Neural progenitor cell (in vitro differentiated cells): ENCODE measurements around the gene RAMP1. TPM values are rescaled to one million over a fixed set of nuclear protein-coding genes. Genes with fewer than 3 reads are reported as not detected.
"Not testable (repeated sequence)": the region's sequence is repeated elsewhere in the genome, so short reads cannot be mapped to it uniquely, and the experiment has no call there.

Source experiments
- DNase-seq: peaks from one replicate; pipeline ENCODE4 v3.0.0-alpha.2; 2016; ENCODE audit warnings: low spot score
- H2AFZ ChIP-seq: fragments of 200-600 bp; sonication (generic); replicated peaks from 2 replicates; pipeline ENCODE4 v1.6.1; 2016; ENCODE audit warnings: antibody characterized with exemption
- H3F3A ChIP-seq: fragments of 200-600 bp; sonication (generic); 2 replicates; pipeline ENCODE4 v1.6.1; 2016; ENCODE audit warnings: antibody characterized with exemption, low read depth
- H3K27ac ChIP-seq: fragments of 200-600 bp; sonication (generic); 2 replicates; pipeline ENCODE4 v1.5.1; 2016; ENCODE audit warnings: mild to moderate bottlenecking
- H3K27me3 ChIP-seq: fragments of 200-600 bp; sonication (generic); 2 replicates; pipeline ENCODE4 v1.6.1; 2016; ENCODE audit warnings: mild to moderate bottlenecking, moderate library complexity
- H3K36me3 ChIP-seq: fragments of 200-600 bp; sonication (generic); 2 replicates; pipeline ENCODE4 v1.5.1; 2016
- H3K4me1 ChIP-seq: fragments of 200-600 bp; sonication (generic); 2 replicates; pipeline ENCODE4 v1.6.1; 2016; ENCODE audit warnings: mixed run types
- H3K4me2 ChIP-seq: fragments of 200-600 bp; sonication (generic); 2 replicates; pipeline ENCODE4 v1.6.1; 2016
- H3K4me3 ChIP-seq: fragments of 200-600 bp; sonication (generic); 2 replicates; pipeline ENCODE4 v1.5.1; 2016
- H3K79me2 ChIP-seq: fragments of 200-600 bp; sonication (generic); 2 replicates; pipeline ENCODE4 v1.6.1; 2016; ENCODE audit warnings: low read depth
- H3K9ac ChIP-seq: fragments of 200-600 bp; sonication (generic); 2 replicates; pipeline ENCODE4 v1.6.1; 2016
- H3K9me3 ChIP-seq: fragments of 200-600 bp; sonication (generic); 2 replicates; pipeline ENCODE4 v1.5.1; 2016; ENCODE audit warnings: low read depth
- H4K20me1 ChIP-seq: fragments of 200-600 bp; sonication (generic); 2 replicates; pipeline ENCODE4 v1.6.1; 2016; ENCODE audit warnings: low read depth
- H3K27ac Mint-ChIP-seq: 3 replicates; pipeline ENCODE4 v1.8.0; 2021; ENCODE audit warnings: mixed read lengths
- H3K27me3 Mint-ChIP-seq: 2 replicates; pipeline ENCODE4 v1.8.0; 2022; ENCODE audit warnings: low read depth, mild to moderate bottlenecking, inconsistent platforms, moderate library complexity, mixed read lengths; ENCODE audit not compliant: insufficient read depth
- H3K36me3 Mint-ChIP-seq: 3 replicates; pipeline ENCODE4 v1.8.0; 2021; ENCODE audit warnings: mixed read lengths
- H3K4me1 Mint-ChIP-seq: 3 replicates; pipeline ENCODE4 v1.8.0; 2021; ENCODE audit warnings: mixed read lengths
- H3K4me3 Mint-ChIP-seq: 3 replicates; pipeline ENCODE4 v1.8.0; 2021; ENCODE audit warnings: mild to moderate bottlenecking, moderate library complexity, mixed read lengths
- H3K9me3 Mint-ChIP-seq: 3 replicates; pipeline ENCODE4 v1.8.0; 2020; ENCODE audit warnings: mixed read lengths
- EZH2 ChIP-seq: fragments of 200-600 bp; sonication (generic); IDR thresholded peaks from 2 replicates; pipeline ENCODE4 v1.6.1; 2017; ENCODE audit warnings: antibody characterized with exemption, mild to moderate bottlenecking, moderate library complexity
- EZH2phosphoT487 ChIP-seq: fragments of 200-600 bp; sonication (generic); IDR thresholded peaks from 2 replicates; pipeline ENCODE4 v1.6.1; 2017; ENCODE audit warnings: antibody characterized with exemption
- total RNA-seq: library from RNA; depleted of rRNA; stranded (reverse); fragments of >200 nt; gene quantifications from 2 replicates; pipeline ENCODE4 v1.2.3, GENCODE V29; 2015; ENCODE audit warnings: low replicate concordance
- TF ChIP-seq, protein P1 (sequence below): fragments of 200-600 bp; sonication (generic); IDR thresholded peaks from 2 replicates; pipeline ENCODE4 v1.5.1; 2017; ENCODE audit warnings: antibody characterized with exemption, mild to moderate bottlenecking

RAMP1 gene
- total RNA-seq, 1 donor from 2014 or later = not detected

DNA sequence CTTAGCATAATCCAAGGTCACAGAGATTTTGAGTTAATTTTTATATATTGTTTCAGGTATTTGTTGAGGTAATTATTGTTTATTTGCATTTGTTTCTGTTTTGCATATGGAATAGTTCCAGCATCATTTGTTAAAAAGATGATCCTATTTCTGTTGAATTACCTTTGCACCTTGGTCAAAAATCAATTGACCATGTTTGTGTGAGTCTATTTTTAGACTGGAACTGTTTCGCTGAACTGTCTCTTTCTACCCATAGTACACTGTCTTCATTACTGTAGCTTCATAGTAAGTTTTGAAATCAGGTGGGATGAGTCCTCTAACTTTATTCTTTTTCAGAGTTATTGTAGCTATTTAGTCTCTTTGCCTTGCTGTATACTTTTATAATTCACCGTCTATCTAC lies 28.9 kb upstream of the RAMP1 start:
- H3K4me1 Mint-ChIP-seq = peaks cover 9% of the 10 kb centered on the region
- H3K9me3 Mint-ChIP-seq = no peaks in the 10 kb centered on the region
- Histone ChIP-seq H3K79me2 (no peaks in the 10 kb centered on the region), H3K27me3 (no peaks in the 10 kb centered on the region), H3K36me3 (no peaks in the 10 kb centered on the region), H3K9me3 (no peaks in the 10 kb centered on the region), H4K20me1 (no peaks in the 10 kb centered on the region), H3K4me1 (no peaks in the 10 kb centered on the region), H2AFZ (no peak overlapping the region), H3K4me2 (no peak overlapping the region), H3K27ac (no peak overlapping the region), H3K4me3 (no peak overlapping the region), H3F3A (no peaks in the 10 kb centered on the region), H3K9ac (no peak overlapping the region)
- H3K27me3 Mint-ChIP-seq = no peaks in the 10 kb centered on the region
- no peak for DNase-seq
- no peak overlapping the region for H3K4me3 Mint-ChIP-seq
- no peaks in the 10 kb centered on the region for H3K36me3 Mint-ChIP-seq
- TF ChIP-seq EZH2phosphoT487 = no peak
- TF ChIP-seq, protein P1, sequence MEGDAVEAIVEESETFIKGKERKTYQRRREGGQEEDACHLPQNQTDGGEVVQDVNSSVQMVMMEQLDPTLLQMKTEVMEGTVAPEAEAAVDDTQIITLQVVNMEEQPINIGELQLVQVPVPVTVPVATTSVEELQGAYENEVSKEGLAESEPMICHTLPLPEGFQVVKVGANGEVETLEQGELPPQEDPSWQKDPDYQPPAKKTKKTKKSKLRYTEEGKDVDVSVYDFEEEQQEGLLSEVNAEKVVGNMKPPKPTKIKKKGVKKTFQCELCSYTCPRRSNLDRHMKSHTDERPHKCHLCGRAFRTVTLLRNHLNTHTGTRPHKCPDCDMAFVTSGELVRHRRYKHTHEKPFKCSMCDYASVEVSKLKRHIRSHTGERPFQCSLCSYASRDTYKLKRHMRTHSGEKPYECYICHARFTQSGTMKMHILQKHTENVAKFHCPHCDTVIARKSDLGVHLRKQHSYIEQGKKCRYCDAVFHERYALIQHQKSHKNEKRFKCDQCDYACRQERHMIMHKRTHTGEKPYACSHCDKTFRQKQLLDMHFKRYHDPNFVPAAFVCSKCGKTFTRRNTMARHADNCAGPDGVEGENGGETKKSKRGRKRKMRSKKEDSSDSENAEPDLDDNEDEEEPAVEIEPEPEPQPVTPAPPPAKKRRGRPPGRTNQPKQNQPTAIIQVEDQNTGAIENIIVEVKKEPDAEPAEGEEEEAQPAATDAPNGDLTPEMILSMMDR = no peak
- TF ChIP-seq EZH2 = no peak
- no peak overlapping the region for H3K27ac Mint-ChIP-seq

DNA sequence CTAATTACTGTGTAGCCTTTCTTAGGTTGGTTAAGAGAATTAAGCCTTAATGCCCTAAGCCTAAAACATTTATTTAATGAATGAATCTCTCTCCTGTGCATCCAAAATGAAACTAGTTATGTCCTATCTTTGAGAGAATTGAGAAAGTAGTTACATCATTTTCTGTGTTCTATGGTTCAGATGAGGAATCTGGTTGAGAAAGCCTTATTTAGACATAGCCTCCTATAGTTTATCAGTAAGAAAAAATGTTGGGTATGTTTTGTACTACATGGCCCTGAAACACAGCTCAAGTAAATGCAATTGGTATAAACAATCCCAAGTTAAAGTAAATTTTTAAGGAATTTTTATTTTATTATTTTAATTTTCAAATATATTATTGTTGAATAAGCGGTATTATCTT lies 25.9 kb upstream of the RAMP1 start:
- Histone ChIP-seq H3K4me3 (no peak overlapping the region), H3K27me3 (no peaks in the 10 kb centered on the region), H4K20me1 (no peaks in the 10 kb centered on the region), H3K36me3 (no peaks in the 10 kb centered on the region), H3K4me2 (no peak overlapping the region), H2AFZ (no peak overlapping the region), H3K79me2 (no peaks in the 10 kb centered on the region), H3K9ac (no peak overlapping the region), H3K27ac (no peak overlapping the region), H3K4me1 (no peaks in the 10 kb centered on the region), H3K9me3 (no peaks in the 10 kb centered on the region), H3F3A (no peaks in the 10 kb centered on the region)
- H3K36me3 Mint-ChIP-seq = no peaks in the 10 kb centered on the region
- no peak for TF ChIP-seq EZH2
- H3K27me3 Mint-ChIP-seq = no peaks in the 10 kb centered on the region
- no peak overlapping the region for H3K4me3 Mint-ChIP-seq
- H3K9me3 Mint-ChIP-seq = no peaks in the 10 kb centered on the region
- H3K27ac Mint-ChIP-seq = no peak overlapping the region
- H3K4me1 Mint-ChIP-seq = no peaks in the 10 kb centered on the region
- DNase-seq = no peak

DNA sequence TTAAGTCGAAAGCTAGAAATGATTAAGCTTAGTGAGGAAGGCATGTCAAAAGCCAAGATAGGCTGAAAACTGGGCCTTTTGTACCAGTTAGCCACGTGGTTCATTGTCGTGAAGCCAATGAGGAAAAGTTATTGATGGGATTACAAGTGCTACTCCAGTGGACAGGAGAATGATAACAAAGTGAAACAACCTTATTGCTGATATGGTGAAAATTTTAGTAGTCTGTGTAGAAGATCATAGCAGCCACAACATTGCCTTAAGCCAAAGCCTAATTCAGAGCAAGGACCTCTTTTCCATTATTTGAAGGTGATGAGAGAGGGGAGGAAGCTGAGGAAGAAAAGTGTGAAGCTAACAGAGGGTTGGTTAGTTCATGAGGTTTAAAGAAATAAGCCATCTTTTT lies 24.1 kb upstream of the RAMP1 start:
- Mint-ChIP-seq H3K27me3 (no peaks in the 10 kb centered on the region), H3K27ac (no peak overlapping the region), H3K9me3 (no peaks in the 10 kb centered on the region), H3K4me1 (no peaks in the 10 kb centered on the region), H3K36me3 (no peaks in the 10 kb centered on the region), H3K4me3 (no peak overlapping the region)
- TF ChIP-seq EZH2 = no peak
- TF ChIP-seq, protein P1 = no peak
- no peak for TF ChIP-seq EZH2phosphoT487
- Histone ChIP-seq H3K27ac (no peak overlapping the region), H3F3A (no peaks in the 10 kb centered on the region), H4K20me1 (no peaks in the 10 kb centered on the region), H2AFZ (no peak overlapping the region), H3K4me3 (no peak overlapping the region), H3K9me3 (no peaks in the 10 kb centered on the region), H3K4me2 (no peak overlapping the region), H3K36me3 (no peaks in the 10 kb centered on the region), H3K9ac (no peak overlapping the region), H3K27me3 (no peaks in the 10 kb centered on the region), H3K79me2 (no peaks in the 10 kb centered on the region), H3K4me1 (no peaks in the 10 kb centered on the region)
- no peak for DNase-seq

DNA sequence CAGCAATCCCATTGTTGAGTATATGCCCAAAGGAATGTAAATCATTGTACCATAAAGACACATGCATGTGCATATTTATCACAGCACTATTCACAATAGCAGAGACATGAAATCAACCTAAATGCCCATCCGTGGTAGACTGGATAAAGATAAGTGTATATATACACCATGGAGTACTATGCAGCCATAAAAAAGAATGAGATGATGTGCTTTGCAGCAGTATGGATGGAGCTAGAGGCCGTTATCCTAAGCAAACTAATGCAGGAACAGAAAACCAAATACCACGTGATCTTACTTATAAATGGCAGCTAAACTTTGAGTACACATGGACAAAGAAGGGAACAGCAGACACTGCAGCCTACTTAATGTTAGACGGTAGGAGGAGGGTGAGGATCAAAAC lies 18.4 kb upstream of the RAMP1 start:
- Histone ChIP-seq H3K9me3 (no peaks in the 10 kb centered on the region), H3K4me3 (no peak overlapping the region), H3K9ac (no peak overlapping the region), H3K4me2 (no peak overlapping the region), H3K36me3 (no peaks in the 10 kb centered on the region), H3K27me3 (no peaks in the 10 kb centered on the region), H3K4me1 (no peaks in the 10 kb centered on the region), H3K79me2 (no peaks in the 10 kb centered on the region), H4K20me1 (no peaks in the 10 kb centered on the region), H2AFZ (no peak overlapping the region), H3K27ac (no peak overlapping the region), H3F3A (no peaks in the 10 kb centered on the region)
- H3K9me3 Mint-ChIP-seq = no peaks in the 10 kb centered on the region
- no peak overlapping the region for H3K27ac Mint-ChIP-seq
- no peak for DNase-seq
- TF ChIP-seq EZH2 (no peak), EZH2phosphoT487 (no peak)
- TF ChIP-seq, protein P1 = no peak
- peaks cover 4% of the 10 kb centered on the region for H3K27me3 Mint-ChIP-seq
- no peak overlapping the region for H3K4me3 Mint-ChIP-seq
- H3K4me1 Mint-ChIP-seq = no peaks in the 10 kb centered on the region
- no peaks in the 10 kb centered on the region for H3K36me3 Mint-ChIP-seq

DNA sequence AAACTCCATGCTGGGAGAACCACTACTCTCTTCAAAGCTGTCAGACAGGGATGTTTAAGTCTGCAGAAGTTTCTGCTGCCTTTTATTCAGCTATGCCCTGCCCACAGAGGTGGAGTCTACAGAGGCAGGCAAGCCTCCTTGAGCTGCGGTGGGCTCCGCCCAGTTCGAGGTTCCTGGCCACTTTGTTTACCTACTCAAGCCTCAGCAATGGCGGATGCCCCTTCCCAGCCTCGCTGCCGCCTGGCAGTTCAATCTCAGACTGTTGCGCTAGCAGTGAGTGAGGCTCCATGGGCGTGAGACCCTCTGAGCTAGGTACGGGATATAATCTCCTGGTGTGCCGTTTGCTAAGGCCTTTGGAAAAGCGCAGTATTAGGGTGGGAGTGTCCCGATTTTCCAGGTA lies 10.5 kb upstream of the RAMP1 start:
- H3K4me1 ChIP-seq, H3K9me3 ChIP-seq, DNase-seq, H3K4me3 Mint-ChIP-seq, H3K27me3 ChIP-seq, H3K4me2 ChIP-seq, H3K27ac ChIP-seq, H3F3A ChIP-seq, H3K36me3 Mint-ChIP-seq, H3K79me2 ChIP-seq, H3K9ac ChIP-seq, H4K20me1 ChIP-seq, H3K27me3 Mint-ChIP-seq, H3K27ac Mint-ChIP-seq, H3K4me1 Mint-ChIP-seq, H3K4me3 ChIP-seq, H2AFZ ChIP-seq, H3K36me3 ChIP-seq: not testable (repeated sequence)
- peaks cover 13% of the 10 kb centered on the region for H3K9me3 Mint-ChIP-seq
